ENCODE results near the gene GPAM.

GRCh38 chr10:112225771-112226438 is 42.3 kb upstream of the GPAM start:
- TF ChIP-seq EZH2phosphoT487 (IDR thresholded peaks at IDR 0.05; ENCODE audit: insufficient read depth, low read depth) (no peak), EZH2 (IDR thresholded peaks at IDR 0.05; ENCODE audit: insufficient read depth, poor library complexity, severe bottlenecking) (no peak)

Data from GM23248 (cell line).